ENCODE data around the gene COX7A1. TPM values are rescaled to one million over a fixed set of nuclear protein-coding genes. Genes with fewer than 3 reads are reported as not detected.
A peak's percentile ranks its signal among the peaks of the same experiment; 100 is the strongest.

The COX7A1 gene
- total RNA-seq, 1 experiment from 2014 or later = 0.70 TPM

DNA sequence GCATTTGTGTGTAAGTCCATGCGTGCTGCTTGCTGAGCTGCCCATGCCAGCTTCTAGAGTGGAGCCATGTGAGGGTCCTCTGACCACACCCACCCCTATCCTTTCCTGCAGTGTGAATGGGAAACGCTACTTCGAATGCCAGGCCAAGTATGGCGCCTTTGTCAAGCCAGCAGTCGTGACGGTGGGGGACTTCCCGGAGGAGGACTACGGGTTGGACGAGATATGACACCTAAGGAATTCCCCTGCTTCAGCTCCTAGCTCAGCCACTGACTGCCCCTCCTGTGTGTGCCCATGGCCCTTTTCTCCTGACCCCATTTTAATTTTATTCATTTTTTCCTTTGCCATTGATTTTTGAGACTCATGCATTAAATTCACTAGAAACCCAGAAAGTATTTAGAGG lies 26.7 kb downstream of the COX7A1 start:
- Mint-ChIP-seq H3K4me3 (no peak overlapping the region), H3K4me1 (peaks cover 1% of the 10 kb centered on the region; the same call in 1 of the 2 replicates), H3K27ac (no peak overlapping the region), H3K27me3 (ENCODE audit: low read depth) (no peaks in the 10 kb centered on the region), H3K36me3 (peaks cover 27% of the 10 kb centered on the region), H3K9me3 (no peaks in the 10 kb centered on the region)
- DNase-seq (ENCODE audit: low spot score) = no peak
- ATAC-seq = no peak
- ChIA-PET POLR2A (no interaction called here), CTCF (interaction anchor here (1.2 kb wide), 1 partner anchor 65 kb away, joined by 3 read pairs; no protein-coding TSS in a partner anchor)
- TF ChIP-seq ZNF671 (CRISPR knock-in tag; IDR thresholded peaks at IDR 0.05) (no peak), CREB1 (CRISPR knock-in tag; IDR thresholded peaks at IDR 0.05) (no peak), JUN (CRISPR knock-in tag; IDR thresholded peaks at IDR 0.05) (no peak), ATF3 (CRISPR knock-in tag; conservative IDR thresholded peaks at IDR 0.05) (no peak), TCF7 (CRISPR knock-in tag; IDR thresholded peaks at IDR 0.05; ENCODE audit: low read depth) (no peak), AFF4 (CRISPR knock-in tag; IDR thresholded peaks at IDR 0.05; ENCODE audit: borderline replicate concordance) (no peak), ZSCAN18 (CRISPR knock-in tag; IDR thresholded peaks at IDR 0.05) (no peak), JAZF1 (CRISPR knock-in tag; IDR thresholded peaks at IDR 0.05) (no peak), ZNF121 (CRISPR knock-in tag; IDR thresholded peaks at IDR 0.05) (no peak), ZNF512 (CRISPR knock-in tag; IDR thresholded peaks at IDR 0.05; ENCODE audit: borderline replicate concordance) (no peak), PRRX2 (CRISPR knock-in tag; IDR thresholded peaks at IDR 0.05) (no peak), NFE2L1 (CRISPR knock-in tag; IDR thresholded peaks at IDR 0.05) (no peak)
- TF ChIP-seq, protein P1, sequence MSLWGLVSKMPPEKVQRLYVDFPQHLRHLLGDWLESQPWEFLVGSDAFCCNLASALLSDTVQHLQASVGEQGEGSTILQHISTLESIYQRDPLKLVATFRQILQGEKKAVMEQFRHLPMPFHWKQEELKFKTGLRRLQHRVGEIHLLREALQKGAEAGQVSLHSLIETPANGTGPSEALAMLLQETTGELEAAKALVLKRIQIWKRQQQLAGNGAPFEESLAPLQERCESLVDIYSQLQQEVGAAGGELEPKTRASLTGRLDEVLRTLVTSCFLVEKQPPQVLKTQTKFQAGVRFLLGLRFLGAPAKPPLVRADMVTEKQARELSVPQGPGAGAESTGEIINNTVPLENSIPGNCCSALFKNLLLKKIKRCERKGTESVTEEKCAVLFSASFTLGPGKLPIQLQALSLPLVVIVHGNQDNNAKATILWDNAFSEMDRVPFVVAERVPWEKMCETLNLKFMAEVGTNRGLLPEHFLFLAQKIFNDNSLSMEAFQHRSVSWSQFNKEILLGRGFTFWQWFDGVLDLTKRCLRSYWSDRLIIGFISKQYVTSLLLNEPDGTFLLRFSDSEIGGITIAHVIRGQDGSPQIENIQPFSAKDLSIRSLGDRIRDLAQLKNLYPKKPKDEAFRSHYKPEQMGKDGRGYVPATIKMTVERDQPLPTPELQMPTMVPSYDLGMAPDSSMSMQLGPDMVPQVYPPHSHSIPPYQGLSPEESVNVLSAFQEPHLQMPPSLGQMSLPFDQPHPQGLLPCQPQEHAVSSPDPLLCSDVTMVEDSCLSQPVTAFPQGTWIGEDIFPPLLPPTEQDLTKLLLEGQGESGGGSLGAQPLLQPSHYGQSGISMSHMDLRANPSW (CRISPR knock-in tag; conservative IDR thresholded peaks at IDR 0.05; ENCODE audit: low read depth) = no peak
- TF ChIP-seq, protein P2, sequence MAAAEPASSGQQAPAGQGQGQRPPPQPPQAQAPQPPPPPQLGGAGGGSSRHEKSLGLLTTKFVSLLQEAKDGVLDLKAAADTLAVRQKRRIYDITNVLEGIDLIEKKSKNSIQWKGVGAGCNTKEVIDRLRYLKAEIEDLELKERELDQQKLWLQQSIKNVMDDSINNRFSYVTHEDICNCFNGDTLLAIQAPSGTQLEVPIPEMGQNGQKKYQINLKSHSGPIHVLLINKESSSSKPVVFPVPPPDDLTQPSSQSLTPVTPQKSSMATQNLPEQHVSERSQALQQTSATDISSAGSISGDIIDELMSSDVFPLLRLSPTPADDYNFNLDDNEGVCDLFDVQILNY (CRISPR knock-in tag; IDR thresholded peaks at IDR 0.05) = no peak

DNA sequence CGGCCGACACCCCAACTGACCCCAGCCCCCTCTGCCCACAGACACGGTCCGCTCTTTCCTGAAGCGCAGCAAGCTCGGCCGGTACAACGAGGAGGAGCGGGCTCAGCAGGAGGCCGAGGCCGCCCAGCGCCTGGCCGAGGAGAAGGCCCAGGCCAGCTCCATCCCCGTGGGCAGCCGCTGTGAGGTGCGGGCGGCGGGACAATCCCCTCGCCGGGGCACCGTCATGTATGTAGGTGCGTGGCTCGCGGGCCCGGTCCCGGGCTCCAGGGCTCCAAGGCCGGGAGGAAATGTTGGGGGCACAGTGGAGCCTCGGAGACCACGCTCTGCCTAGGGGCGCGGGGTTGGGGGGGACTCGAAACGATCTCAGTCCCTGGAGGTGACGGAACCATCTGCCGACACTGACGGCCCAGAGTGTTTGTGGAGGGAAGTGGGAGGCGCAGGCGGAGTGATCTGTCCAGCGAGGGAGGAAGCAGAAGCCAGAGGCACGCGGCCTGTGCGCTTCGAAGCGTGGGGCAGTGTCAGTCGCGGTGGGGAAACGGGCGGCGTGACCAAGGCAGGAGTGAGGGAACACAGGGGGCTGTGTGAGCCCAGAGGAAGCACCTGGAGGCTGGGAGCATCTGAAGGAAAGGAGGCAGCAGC lies 30.6 kb downstream of the COX7A1 start:
- peaks cover 47% of the 10 kb centered on the region for H3K36me3 Mint-ChIP-seq
- H3K9me3 Mint-ChIP-seq = no peaks in the 10 kb centered on the region
- DNase-seq (ENCODE audit: low spot score) (no peak), ATAC-seq (no peak)
- peak overlapping the region; percentile 68; the same call in 1 of the 2 replicates for H3K27ac Mint-ChIP-seq
- no peak overlapping the region for H3K4me3 Mint-ChIP-seq
- H3K4me1 Mint-ChIP-seq = peaks cover 12% of the 10 kb centered on the region
- CTCF ChIA-PET = no interaction called here
- no peak for TF ChIP-seq FOXK1 (CRISPR knock-in tag; IDR thresholded peaks at IDR 0.05)
- TF ChIP-seq, protein P3, sequence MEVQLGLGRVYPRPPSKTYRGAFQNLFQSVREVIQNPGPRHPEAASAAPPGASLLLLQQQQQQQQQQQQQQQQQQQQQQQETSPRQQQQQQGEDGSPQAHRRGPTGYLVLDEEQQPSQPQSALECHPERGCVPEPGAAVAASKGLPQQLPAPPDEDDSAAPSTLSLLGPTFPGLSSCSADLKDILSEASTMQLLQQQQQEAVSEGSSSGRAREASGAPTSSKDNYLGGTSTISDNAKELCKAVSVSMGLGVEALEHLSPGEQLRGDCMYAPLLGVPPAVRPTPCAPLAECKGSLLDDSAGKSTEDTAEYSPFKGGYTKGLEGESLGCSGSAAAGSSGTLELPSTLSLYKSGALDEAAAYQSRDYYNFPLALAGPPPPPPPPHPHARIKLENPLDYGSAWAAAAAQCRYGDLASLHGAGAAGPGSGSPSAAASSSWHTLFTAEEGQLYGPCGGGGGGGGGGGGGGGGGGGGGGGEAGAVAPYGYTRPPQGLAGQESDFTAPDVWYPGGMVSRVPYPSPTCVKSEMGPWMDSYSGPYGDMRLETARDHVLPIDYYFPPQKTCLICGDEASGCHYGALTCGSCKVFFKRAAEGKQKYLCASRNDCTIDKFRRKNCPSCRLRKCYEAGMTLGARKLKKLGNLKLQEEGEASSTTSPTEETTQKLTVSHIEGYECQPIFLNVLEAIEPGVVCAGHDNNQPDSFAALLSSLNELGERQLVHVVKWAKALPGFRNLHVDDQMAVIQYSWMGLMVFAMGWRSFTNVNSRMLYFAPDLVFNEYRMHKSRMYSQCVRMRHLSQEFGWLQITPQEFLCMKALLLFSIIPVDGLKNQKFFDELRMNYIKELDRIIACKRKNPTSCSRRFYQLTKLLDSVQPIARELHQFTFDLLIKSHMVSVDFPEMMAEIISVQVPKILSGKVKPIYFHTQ (CRISPR knock-in tag; IDR thresholded peaks at IDR 0.05) = no peak
- TF ChIP-seq TP53 (CRISPR knock-in tag; IDR thresholded peaks at IDR 0.05) = no peak
- TF ChIP-seq ZNF671 (CRISPR knock-in tag; IDR thresholded peaks at IDR 0.05) = no peak
- TF ChIP-seq, protein P4, sequence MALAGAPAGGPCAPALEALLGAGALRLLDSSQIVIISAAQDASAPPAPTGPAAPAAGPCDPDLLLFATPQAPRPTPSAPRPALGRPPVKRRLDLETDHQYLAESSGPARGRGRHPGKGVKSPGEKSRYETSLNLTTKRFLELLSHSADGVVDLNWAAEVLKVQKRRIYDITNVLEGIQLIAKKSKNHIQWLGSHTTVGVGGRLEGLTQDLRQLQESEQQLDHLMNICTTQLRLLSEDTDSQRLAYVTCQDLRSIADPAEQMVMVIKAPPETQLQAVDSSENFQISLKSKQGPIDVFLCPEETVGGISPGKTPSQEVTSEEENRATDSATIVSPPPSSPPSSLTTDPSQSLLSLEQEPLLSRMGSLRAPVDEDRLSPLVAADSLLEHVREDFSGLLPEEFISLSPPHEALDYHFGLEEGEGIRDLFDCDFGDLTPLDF (CRISPR knock-in tag; IDR thresholded peaks at IDR 0.05) = no peak
- no peak for TF ChIP-seq SP1 (CRISPR knock-in tag; conservative IDR thresholded peaks at IDR 0.05)
- POLR2A ChIA-PET = no interaction called here
- H3K27me3 Mint-ChIP-seq (ENCODE audit: low read depth) = no peaks in the 10 kb centered on the region
